ENCODE data around the gene KCNQ1OT1. TPM values are rescaled to one million over a fixed set of nuclear protein-coding genes. Genes with fewer than 3 reads are reported as not detected.

Gene KCNQ1OT1
- total RNA-seq, 1 experiment from 2014 or later, result 1.2 TPM

GRCh38 chr11:2668876-2669275 lies 30.9 kb downstream of the KCNQ1OT1 start:
- H4K20me1 ChIP-seq (ENCODE audit: control insufficient read depth, insufficient read depth, insufficient read length), result peaks cover 3% of the 10 kb centered on the region
- H3K27me3 ChIP-seq (ENCODE audit: insufficient read depth, low read length), result no peaks in the 10 kb centered on the region
- no peak overlapping the region for H4K91ac ChIP-seq (ENCODE audit: insufficient read length, low read depth, low read length)
- Mint-ChIP-seq H3K36me3 (ENCODE audit: insufficient read depth in 1 of 3, low read depth in 3 of 3) (peaks cover 7 to 17% (median 8%) of the 10 kb centered on the region in 3 experiments; a peak in 6 of 7 replicates), H3K4me3 (no peak overlapping the region), H3K9me3 (peaks cover 3 to 4% of the 10 kb centered on the region in 2 experiments; a peak in 3 of 5 replicates), H3K27me3 (ENCODE audit: low read depth) (peaks cover 36% of the 10 kb centered on the region), H3K4me1 (peaks cover 2 to 3% of the 10 kb centered on the region in 2 experiments; a peak in 1 of 4 replicates), H3K27ac (no peak overlapping the region)
- no peak overlapping the region for H2BK12ac ChIP-seq (ENCODE audit: insufficient read length, low read depth, low read length)
- no peak overlapping the region for H2BK120ac ChIP-seq (ENCODE audit: low read depth, low read length, poor library complexity, severe bottlenecking)
- no peak overlapping the region for H3T11ph ChIP-seq (ENCODE audit: low read length)
- H4K5ac ChIP-seq (ENCODE audit: insufficient read length, low read depth, low read length), result no peak overlapping the region
- no peak overlapping the region for H2BK20ac ChIP-seq (ENCODE audit: low read depth, low read length, poor library complexity, severe bottlenecking)
- no peak overlapping the region for H2BK5ac ChIP-seq (ENCODE audit: insufficient read length, low read length)
- no peak overlapping the region for H2BK15ac ChIP-seq (ENCODE audit: low read depth, low read length)
- H3K56ac ChIP-seq (ENCODE audit: insufficient read length, low read depth, low read length), result no peak overlapping the region
- H3K23ac ChIP-seq (ENCODE audit: insufficient read length, low read depth, low read length), result no peak overlapping the region
- H3K18ac ChIP-seq (ENCODE audit: insufficient read length, low read depth, low read length), result no peak overlapping the region
- no peak overlapping the region for H4K8ac ChIP-seq (replicated peaks; ENCODE audit: insufficient read length, low read depth, low read length)
- H3K27ac ChIP-seq (ENCODE audit: insufficient read length, low read depth, low read length), result no peak overlapping the region
- no peaks in the 10 kb centered on the region for H3K9me3 ChIP-seq (ENCODE audit: control insufficient read depth, low read depth, low read length)
- no peaks in the 10 kb centered on the region for H3K4me1 ChIP-seq (ENCODE audit: insufficient read depth, low read length)
- H2AK5ac ChIP-seq (ENCODE audit: insufficient read length, low read length), result no peak overlapping the region
- H3K23me2 ChIP-seq (ENCODE audit: insufficient read length, low read depth, low read length, poor library complexity, severe bottlenecking), result no peaks in the 10 kb centered on the region
- no peak overlapping the region for H2AFZ ChIP-seq (ENCODE audit: low read length)
- no peaks in the 10 kb centered on the region for H3K79me2 ChIP-seq (ENCODE audit: insufficient read depth, low read length)
- H3K9ac ChIP-seq (ENCODE audit: extremely low read depth, insufficient read length, low read length), result no peak overlapping the region
- TF ChIP-seq, protein P1, sequence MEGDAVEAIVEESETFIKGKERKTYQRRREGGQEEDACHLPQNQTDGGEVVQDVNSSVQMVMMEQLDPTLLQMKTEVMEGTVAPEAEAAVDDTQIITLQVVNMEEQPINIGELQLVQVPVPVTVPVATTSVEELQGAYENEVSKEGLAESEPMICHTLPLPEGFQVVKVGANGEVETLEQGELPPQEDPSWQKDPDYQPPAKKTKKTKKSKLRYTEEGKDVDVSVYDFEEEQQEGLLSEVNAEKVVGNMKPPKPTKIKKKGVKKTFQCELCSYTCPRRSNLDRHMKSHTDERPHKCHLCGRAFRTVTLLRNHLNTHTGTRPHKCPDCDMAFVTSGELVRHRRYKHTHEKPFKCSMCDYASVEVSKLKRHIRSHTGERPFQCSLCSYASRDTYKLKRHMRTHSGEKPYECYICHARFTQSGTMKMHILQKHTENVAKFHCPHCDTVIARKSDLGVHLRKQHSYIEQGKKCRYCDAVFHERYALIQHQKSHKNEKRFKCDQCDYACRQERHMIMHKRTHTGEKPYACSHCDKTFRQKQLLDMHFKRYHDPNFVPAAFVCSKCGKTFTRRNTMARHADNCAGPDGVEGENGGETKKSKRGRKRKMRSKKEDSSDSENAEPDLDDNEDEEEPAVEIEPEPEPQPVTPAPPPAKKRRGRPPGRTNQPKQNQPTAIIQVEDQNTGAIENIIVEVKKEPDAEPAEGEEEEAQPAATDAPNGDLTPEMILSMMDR (conservative IDR thresholded peaks at IDR 0.05), result no peak
- no peak overlapping the region for H3K4ac ChIP-seq (ENCODE audit: low read depth, low read length)
- H3K4me2 ChIP-seq (ENCODE audit: insufficient read depth, insufficient read length, low read length), result no peak overlapping the region
- WGBS (ENCODE audit: extremely low coverage, insufficient read length, low lambda C conversion rate), result no CpG with 5 or more reads among the region's 5 CpGs
- no peak for DNase-seq
- H3K79me1 ChIP-seq (ENCODE audit: insufficient read depth, low read depth, low read length, poor library complexity, severe bottlenecking), result no peaks in the 10 kb centered on the region
- H3K14ac ChIP-seq (ENCODE audit: insufficient read depth, low read length), result no peak overlapping the region
